PFSK-1 (cell line): ENCODE data around the gene SAMD9L.

Experiments
- FOXP2 ChIP-seq: optimal IDR thresholded peaks from 2 replicates; pipeline ENCODE3; 2011; ENCODE audit warnings: borderline replicate concordance, control low read depth, inconsistent platforms; ENCODE audit not compliant: insufficient read depth; ENCODE audit errors: extremely low read length, extremely low read depth
- POLR2AphosphoS5 ChIP-seq: IDR thresholded peaks from 2 replicates; pipeline ENCODE4 v1.6.1; 2012; ENCODE audit warnings: low read depth, mild to moderate bottlenecking, control low read depth, low read length, moderate library complexity
- SIN3A ChIP-seq: IDR thresholded peaks from 2 replicates; pipeline ENCODE4 v1.6.1; 2012; ENCODE audit warnings: mild to moderate bottlenecking, low read length, moderate library complexity, borderline replicate concordance; ENCODE audit not compliant: insufficient read depth
- TAF1 ChIP-seq: IDR thresholded peaks from 2 replicates; pipeline ENCODE4 v1.6.1; 2012; ENCODE audit warnings: low read length, control low read depth, borderline replicate concordance; ENCODE audit not compliant: insufficient read depth

GRCh38 chr7:93171606-93172226, 23.5 kb upstream of the SAMD9L start:
- TF ChIP-seq TAF1 (no peak), POLR2AphosphoS5 (no peak), FOXP2 (no peak), SIN3A (no peak)
